HepG2 (cell line): ENCODE measurements around the gene MAP3K5. TPM values are rescaled to one million over a fixed set of nuclear protein-coding genes. Genes with fewer than 3 reads are reported as not detected.

Experiments used
- BORCS8-MEF2B ChIP-seq: sonication (generic); formaldehyde crosslinking; IDR thresholded peaks from 2 replicates; pipeline ENCODE4 v1.8.0; 2022; ENCODE audit warnings: mild to moderate bottlenecking, missing genetic modification reagents
- CTCF ChIP-seq: sonication (generic); formaldehyde crosslinking; IDR thresholded peaks from 2 replicates; pipeline ENCODE4 v1.5.0; 2020; ENCODE audit warnings: mild to moderate bottlenecking, missing genetic modification reagents, moderate library complexity
- ETV6 ChIP-seq: sonication (generic); formaldehyde crosslinking; conservative IDR thresholded peaks from 2 replicates; pipeline ENCODE4 v1.4.0; 2020; ENCODE audit warnings: missing genetic modification reagents
- HDAC1 ChIP-seq: sonication (generic); formaldehyde crosslinking; IDR thresholded peaks from 2 replicates; pipeline ENCODE4 v1.5.1; 2020; ENCODE audit warnings: mild to moderate bottlenecking, missing genetic modification reagents
- PHF8 ChIP-seq: sonication (generic); formaldehyde crosslinking; IDR thresholded peaks from 2 replicates; pipeline ENCODE4 v1.5.0; 2020; ENCODE audit warnings: missing genetic modification reagents
- SOX6 ChIP-seq, 2 experiments: fragments of 450-650 bp in 1 of 2; sonication (generic) in 1 of 2; formaldehyde crosslinking in 1 of 2; IDR thresholded peaks; 2 replicates each; pipeline versions ENCODE4 v1.4.0 to v1.6.1; 2017 to 2020; ENCODE audit warnings: antibody characterized with exemption in 1 of 2, mild to moderate bottlenecking in 1 of 2, missing genetic modification reagents in 1 of 2
- ZNF296 ChIP-seq: sonication (generic); formaldehyde crosslinking; conservative IDR thresholded peaks from 2 replicates; pipeline ENCODE4 v1.5.0; 2020; ENCODE audit warnings: mild to moderate bottlenecking, missing genetic modification reagents
- ZNF430 ChIP-seq: sonication (generic); formaldehyde crosslinking; IDR thresholded peaks from 2 replicates; pipeline ENCODE4 v1.9.0; 2021; ENCODE audit warnings: mild to moderate bottlenecking, missing genetic modification reagents
- ZNF451 ChIP-seq: sonication (generic); formaldehyde crosslinking; IDR thresholded peaks from 2 replicates; pipeline ENCODE4 v1.5.0; 2020; ENCODE audit warnings: mild to moderate bottlenecking, missing genetic modification reagents
- ZNF766 ChIP-seq: sonication (generic); formaldehyde crosslinking; IDR thresholded peaks from 2 replicates; pipeline ENCODE4 v1.5.0; 2020; ENCODE audit warnings: missing genetic modification reagents, borderline replicate concordance
- polyA plus RNA-seq, 8 experiments: library from polyadenylated mRNA; depleted of rRNA in 3 of 8; stranded (reverse) in 7 of 8; unstranded in 1 of 8; fragments of >200 nt; fragmentation: Illumina TruSeq in 4 of 8; extraction: Trizol in 4 of 8; gene quantifications; 2 replicates each; pipeline versions ENCODE4 v1.2.1 to v1.2.3, GENCODE V29; 2011 to 2016; ENCODE audit warnings: low read depth in 4 of 8, missing spikeins in 1 of 8, mixed read lengths in 1 of 8; ENCODE audit not compliant: insufficient read depth in 1 of 8
- total RNA-seq, 5 experiments: library from RNA; depleted of rRNA; stranded (reverse); fragments of >200 nt; fragmentation: Illumina TruSeq; extraction: Trizol; gene quantifications; 2 replicates each; pipeline ENCODE4 v1.2.3, GENCODE V29; 2016; ENCODE audit warnings: low read depth in 1 of 5
- TF ChIP-seq, protein P1 (sequence below): sonication (generic); formaldehyde crosslinking; IDR thresholded peaks from 2 replicates; pipeline ENCODE4 v1.4.0; 2020; ENCODE audit warnings: mild to moderate bottlenecking, missing genetic modification reagents
- TF ChIP-seq, protein P2 (sequence below): sonication (generic); formaldehyde crosslinking; IDR thresholded peaks from 2 replicates; pipeline ENCODE4 v1.4.0; 2020; ENCODE audit warnings: missing genetic modification reagents, mild to moderate bottlenecking, borderline replicate concordance
- TF ChIP-seq, protein P3 (sequence below): sonication (generic); formaldehyde crosslinking; IDR thresholded peaks from 2 replicates; pipeline ENCODE4 v1.5.1; 2020; ENCODE audit warnings: missing genetic modification reagents, mild to moderate bottlenecking, borderline replicate concordance
- TF ChIP-seq, protein P4 (sequence below): IDR thresholded peaks from 2 replicates; pipeline ENCODE4 v1.6.1; 2016; ENCODE audit warnings: missing compliant biosample characterization, missing genetic modification reagents, borderline replicate concordance
- TF ChIP-seq, protein P5 (sequence below): sonication (generic); formaldehyde crosslinking; IDR thresholded peaks from 2 replicates; pipeline ENCODE4 v1.4.0; 2020; ENCODE audit warnings: mild to moderate bottlenecking, missing genetic modification reagents

MAP3K5 gene
- total and polyA plus RNA-seq, 2 of the 13 experiments (the other 11 are each of a cell fraction or from before 2014, with no cell fraction given) = not detected

DNA sequence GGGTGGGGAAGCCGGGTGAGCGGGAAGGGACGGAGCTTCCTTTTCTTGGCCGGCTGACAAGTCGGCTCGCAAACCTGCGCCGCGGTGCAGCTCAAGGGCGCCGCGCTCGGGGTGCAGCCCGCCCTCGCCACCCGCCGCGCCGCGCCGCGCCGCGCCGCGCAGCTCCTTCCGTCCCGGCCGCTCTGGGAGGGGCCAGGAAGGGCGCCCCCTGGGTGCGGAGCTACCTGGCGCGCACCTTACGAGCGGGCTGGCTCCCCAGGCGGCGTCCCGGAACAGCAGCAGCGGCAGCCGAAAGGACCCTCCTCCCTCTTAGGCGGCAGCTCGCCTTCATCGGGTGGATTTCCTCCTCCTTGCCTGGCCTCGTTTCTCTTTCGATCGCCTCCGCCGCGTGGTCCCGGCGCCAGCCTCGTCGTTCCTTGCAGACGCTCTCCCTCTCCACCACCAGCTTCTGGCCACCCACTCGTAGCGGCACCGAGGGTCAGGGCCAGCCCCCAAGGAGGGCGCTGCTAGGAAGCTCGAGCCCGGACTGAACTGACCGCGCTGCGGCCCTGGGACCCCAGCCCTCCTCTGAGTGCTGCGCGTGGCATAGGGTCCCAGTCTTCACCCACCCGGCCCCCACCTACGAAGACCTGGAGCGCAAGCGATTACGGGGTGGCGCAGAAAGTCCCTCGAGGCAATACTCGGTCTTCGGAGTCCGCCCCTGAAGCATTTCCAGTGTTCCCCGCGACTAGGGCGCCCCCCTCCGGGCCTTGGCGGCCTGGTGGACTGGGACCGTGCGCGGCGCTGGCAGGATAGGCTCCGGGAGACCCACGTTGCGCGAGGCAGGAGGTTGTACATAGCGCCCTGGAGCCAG is at the start of gene MAP3K5 (continued):
- TF ChIP-seq, protein P1, sequence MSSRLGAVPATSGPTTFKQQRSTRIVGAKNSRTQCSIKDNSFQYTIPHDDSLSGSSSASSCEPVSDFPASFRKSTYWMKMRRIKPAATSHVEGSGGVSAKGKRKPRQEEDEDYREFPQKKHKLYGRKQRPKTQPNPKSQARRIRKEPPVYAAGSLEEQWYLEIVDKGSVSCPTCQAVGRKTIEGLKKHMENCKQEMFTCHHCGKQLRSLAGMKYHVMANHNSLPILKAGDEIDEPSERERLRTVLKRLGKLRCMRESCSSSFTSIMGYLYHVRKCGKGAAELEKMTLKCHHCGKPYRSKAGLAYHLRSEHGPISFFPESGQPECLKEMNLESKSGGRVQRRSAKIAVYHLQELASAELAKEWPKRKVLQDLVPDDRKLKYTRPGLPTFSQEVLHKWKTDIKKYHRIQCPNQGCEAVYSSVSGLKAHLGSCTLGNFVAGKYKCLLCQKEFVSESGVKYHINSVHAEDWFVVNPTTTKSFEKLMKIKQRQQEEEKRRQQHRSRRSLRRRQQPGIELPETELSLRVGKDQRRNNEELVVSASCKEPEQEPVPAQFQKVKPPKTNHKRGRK (CRISPR knock-in tag) = peak; percentile 73; the same call in 1 of the 2 replicates
- TF ChIP-seq, protein P2, sequence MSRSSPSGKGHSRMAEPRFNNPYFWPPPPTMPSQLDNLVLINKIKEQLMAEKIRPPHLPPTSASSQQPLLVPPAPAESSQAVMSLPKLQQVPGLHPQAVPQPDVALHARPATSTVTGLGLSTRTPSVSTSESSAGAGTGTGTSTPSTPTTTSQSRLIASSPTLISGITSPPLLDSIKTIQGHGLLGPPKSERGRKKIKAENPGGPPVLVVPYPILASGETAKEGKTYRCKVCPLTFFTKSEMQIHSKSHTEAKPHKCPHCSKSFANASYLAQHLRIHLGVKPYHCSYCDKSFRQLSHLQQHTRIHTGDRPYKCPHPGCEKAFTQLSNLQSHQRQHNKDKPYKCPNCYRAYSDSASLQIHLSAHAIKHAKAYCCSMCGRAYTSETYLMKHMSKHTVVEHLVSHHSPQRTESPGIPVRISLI = peak; percentile 55; the same call in 1 of the 2 replicates
- TF ChIP-seq BORCS8-MEF2B (peak; percentile 66; the same call in 1 of the 2 replicates), ZNF451 (CRISPR knock-in tag) (peak; percentile 30; the same call in 1 of the 2 replicates), SOX6 (IDR thresholded peaks at IDR 0.05) (no peak), SOX6 (CRISPR knock-in tag; IDR thresholded peaks at IDR 0.05) (peak; percentile 45; the same call in 1 of the 2 replicates), ETV6 (CRISPR knock-in tag) (no peak), HDAC1 (CRISPR knock-in tag) (peak; percentile 42; the same call in 1 of the 2 replicates), PHF8 (CRISPR knock-in tag) (peak; percentile 31; the same call in 1 of the 2 replicates), ZNF766 (CRISPR knock-in tag) (0 out of 2 replicates have a peak, but pooled peaks have one; percentile 57), ZNF296 (CRISPR knock-in tag) (0 out of 2 replicates have a peak, but pooled peaks have one; percentile 53), CTCF (CRISPR knock-in tag) (peak; percentile 68), ZNF430 (CRISPR knock-in tag) (peak; percentile 32; the same call in 1 of the 2 replicates)
- TF ChIP-seq, protein P3, sequence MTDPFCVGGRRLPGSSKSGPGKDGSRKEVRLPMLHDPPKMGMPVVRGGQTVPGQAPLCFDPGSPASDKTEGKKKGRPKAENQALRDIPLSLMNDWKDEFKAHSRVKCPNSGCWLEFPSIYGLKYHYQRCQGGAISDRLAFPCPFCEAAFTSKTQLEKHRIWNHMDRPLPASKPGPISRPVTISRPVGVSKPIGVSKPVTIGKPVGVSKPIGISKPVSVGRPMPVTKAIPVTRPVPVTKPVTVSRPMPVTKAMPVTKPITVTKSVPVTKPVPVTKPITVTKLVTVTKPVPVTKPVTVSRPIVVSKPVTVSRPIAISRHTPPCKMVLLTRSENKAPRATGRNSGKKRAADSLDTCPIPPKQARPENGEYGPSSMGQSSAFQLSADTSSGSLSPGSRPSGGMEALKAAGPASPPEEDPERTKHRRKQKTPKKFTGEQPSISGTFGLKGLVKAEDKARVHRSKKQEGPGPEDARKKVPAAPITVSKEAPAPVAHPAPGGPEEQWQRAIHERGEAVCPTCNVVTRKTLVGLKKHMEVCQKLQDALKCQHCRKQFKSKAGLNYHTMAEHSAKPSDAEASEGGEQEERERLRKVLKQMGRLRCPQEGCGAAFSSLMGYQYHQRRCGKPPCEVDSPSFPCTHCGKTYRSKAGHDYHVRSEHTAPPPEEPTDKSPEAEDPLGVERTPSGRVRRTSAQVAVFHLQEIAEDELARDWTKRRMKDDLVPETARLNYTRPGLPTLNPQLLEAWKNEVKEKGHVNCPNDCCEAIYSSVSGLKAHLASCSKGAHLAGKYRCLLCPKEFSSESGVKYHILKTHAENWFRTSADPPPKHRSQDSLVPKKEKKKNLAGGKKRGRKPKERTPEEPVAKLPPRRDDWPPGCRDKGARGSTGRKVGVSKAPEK (CRISPR knock-in tag) = peak; percentile 51; the same call in 1 of the 2 replicates
- TF ChIP-seq, protein P4, sequence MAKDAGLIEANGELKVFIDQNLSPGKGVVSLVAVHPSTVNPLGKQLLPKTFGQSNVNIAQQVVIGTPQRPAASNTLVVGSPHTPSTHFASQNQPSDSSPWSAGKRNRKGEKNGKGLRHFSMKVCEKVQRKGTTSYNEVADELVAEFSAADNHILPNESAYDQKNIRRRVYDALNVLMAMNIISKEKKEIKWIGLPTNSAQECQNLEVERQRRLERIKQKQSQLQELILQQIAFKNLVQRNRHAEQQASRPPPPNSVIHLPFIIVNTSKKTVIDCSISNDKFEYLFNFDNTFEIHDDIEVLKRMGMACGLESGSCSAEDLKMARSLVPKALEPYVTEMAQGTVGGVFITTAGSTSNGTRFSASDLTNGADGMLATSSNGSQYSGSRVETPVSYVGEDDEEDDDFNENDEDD (CRISPR knock-in tag) = peak; percentile 77; the same call in 1 of the 2 replicates
- TF ChIP-seq, protein P5, sequence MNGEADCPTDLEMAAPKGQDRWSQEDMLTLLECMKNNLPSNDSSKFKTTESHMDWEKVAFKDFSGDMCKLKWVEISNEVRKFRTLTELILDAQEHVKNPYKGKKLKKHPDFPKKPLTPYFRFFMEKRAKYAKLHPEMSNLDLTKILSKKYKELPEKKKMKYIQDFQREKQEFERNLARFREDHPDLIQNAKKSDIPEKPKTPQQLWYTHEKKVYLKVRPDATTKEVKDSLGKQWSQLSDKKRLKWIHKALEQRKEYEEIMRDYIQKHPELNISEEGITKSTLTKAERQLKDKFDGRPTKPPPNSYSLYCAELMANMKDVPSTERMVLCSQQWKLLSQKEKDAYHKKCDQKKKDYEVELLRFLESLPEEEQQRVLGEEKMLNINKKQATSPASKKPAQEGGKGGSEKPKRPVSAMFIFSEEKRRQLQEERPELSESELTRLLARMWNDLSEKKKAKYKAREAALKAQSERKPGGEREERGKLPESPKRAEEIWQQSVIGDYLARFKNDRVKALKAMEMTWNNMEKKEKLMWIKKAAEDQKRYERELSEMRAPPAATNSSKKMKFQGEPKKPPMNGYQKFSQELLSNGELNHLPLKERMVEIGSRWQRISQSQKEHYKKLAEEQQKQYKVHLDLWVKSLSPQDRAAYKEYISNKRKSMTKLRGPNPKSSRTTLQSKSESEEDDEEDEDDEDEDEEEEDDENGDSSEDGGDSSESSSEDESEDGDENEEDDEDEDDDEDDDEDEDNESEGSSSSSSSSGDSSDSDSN = peak; percentile 89
